NCI-H345 treated with DMSO at 0.1 percent for 48 hours (cell line): Measurements from ENCODE around the gene CPTP.

ENCODE experiments used
- DNase-seq: peaks from one replicate; lab custom pipeline; 2025; ENCODE audit not compliant: unreplicated experiment; lab: John Stamatoyannopoulos, UW

CPTP gene

DNA sequence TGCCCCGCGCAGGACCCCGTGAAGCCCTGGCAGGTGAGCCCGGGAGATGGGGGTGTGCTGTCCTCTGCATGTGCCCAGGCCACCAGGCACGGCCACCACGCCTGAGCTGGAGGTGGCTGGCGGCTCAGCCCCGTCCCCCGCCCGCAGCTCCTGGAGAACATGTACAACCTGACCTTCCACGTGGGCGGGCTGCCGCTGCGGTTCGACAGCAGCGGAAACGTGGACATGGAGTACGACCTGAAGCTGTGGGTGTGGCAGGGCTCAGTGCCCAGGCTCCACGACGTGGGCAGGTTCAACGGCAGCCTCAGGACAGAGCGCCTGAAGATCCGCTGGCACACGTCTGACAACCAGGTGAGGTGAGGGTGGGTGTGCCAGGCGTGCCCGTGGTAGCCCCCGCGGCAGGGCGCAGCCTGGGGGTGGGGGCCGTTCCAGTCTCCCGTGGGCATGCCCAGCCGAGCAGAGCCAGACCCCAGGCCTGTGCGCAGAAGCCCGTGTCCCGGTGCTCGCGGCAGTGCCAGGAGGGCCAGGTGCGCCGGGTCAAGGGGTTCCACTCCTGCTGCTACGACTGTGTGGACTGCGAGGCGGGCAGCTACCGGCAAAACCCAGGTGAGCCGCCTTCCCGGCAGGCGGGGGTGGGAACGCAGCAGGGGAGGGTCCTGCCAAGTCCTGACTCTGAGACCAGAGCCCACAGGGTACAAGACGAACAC is 8.3 kb downstream of the CPTP start:
- DNase-seq: no peak

DNA sequence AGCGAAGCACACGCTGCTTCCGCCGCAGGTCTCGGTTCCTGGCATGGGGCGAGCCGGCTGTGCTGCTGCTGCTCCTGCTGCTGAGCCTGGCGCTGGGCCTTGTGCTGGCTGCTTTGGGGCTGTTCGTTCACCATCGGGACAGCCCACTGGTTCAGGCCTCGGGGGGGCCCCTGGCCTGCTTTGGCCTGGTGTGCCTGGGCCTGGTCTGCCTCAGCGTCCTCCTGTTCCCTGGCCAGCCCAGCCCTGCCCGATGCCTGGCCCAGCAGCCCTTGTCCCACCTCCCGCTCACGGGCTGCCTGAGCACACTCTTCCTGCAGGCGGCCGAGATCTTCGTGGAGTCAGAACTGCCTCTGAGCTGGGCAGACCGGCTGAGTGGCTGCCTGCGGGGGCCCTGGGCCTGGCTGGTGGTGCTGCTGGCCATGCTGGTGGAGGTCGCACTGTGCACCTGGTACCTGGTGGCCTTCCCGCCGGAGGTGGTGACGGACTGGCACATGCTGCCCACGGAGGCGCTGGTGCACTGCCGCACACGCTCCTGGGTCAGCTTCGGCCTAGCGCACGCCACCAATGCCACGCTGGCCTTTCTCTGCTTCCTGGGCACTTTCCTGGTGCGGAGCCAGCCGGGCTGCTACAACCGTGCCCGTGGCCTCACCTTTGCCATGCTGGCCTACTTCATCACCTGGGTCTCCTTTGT is 9.1 kb downstream of the CPTP start:
- no peak for DNase-seq

DNA sequence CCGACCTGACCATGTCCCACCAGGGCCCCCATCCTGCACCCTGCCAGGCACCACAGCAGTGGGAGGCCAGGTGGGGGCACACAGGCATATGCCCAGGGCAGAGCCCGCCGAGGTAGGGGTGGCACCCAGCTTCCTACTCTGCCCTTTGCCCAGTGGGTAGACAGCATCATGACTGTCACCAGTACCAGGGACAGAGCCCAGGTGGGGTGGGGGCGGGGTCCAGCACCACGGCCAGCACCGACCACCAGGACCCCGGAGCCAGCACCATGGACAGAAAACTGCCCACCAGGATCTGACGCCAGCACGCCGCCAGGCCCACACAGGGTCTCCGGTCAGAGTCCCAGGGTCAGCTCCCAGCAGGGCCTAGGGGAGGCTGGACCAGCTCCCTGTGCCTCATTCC is 10.2 kb downstream of the CPTP start:
- DNase-seq: no peak

GRCh38 chr1:1335283-1335682 is 10.7 kb downstream of the CPTP start:
- no peak for DNase-seq

DNA sequence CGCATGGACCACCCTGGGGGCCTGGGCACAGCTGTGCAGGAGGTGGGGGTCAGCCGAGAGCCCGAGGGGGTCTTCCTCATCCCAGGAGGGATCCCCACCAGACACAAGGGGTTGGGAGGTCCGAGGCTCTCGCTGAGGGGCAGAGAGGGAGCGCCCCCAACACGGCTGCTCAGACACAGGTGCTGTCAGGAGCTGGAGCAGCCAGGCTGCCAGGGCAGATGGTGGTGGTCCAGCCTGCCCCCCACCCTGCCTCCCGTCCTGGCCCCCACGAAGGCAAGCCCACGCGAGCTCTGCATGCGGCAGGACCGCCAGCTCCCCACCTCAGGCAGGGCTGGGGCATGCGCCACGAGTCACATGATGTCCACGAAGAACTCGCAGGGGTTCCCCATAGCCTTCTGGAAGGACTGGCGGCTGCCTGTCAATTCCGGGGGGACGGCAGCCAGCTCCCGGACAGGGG is 11.2 kb downstream of the CPTP start:
- DNase-seq: no peak

- no peak for DNase-seq
These were observed 11.8 kb downstream of the CPTP start for GRCh38 chr1:1336446-1336845.

DNA sequence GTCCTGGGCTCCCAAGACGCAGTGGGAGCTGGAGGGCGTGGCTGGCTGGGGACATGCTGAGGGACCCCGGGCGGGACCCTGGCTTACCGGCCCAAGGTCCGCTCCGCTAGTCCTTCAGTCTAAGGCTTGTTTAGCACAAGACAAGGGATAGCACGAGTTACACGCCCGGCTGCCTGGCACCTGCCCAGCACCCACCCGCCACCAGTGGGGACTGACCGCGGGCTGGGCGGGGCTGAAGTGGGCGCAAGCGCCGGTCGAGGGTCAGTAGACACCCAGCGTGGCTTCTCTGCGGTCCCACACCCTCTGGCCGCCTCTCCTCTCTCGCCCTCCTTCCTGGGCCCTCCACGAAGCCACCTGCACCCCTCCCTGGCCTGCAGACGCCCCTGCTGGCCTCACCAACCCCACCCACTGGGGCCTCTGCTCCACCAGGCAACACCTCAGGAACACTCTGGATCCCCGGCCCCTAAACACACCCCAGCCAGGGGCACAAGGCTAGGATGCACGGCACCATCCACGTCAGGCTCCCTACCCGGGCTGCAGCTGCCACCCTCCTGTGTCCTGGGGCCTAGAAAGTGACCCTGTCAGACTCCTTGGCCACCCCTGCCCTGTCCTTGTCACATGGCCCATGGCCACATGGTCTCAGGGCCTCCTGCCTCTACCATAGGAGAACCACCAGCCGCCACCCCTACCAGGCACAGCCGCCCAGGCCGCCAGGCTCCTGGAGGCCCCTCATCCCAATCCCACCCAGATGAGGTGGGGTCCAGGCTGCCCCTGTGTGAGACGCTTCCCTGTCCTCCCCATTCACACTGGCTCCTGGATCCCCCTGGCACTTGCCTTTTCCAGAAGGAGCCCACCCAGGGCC is 12.6 kb downstream of the CPTP start:
- no peak for DNase-seq

DNA sequence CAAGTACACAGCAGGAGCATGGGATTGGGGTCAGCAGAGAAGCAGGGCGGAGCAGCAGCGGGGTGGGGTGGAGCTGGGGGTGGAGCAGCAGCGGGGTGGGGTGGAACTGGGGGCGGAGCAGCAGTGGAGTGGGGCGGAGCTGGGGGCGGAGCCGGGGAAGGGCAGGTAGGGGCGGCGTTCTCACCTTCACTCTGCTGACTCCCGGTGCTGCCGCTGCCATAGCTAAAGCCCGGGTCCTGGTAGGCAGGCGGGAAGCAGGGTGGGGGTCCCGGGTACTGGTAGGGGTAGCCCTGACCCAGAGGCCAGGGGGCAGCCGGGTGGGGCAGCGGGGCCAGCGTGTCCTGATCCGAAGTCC is 13.2 kb downstream of the CPTP start:
- DNase-seq: no peak

- no peak for DNase-seq
These were observed 13.7 kb downstream of the CPTP start for GRCh38 chr1:1338278-1338677.

DNA sequence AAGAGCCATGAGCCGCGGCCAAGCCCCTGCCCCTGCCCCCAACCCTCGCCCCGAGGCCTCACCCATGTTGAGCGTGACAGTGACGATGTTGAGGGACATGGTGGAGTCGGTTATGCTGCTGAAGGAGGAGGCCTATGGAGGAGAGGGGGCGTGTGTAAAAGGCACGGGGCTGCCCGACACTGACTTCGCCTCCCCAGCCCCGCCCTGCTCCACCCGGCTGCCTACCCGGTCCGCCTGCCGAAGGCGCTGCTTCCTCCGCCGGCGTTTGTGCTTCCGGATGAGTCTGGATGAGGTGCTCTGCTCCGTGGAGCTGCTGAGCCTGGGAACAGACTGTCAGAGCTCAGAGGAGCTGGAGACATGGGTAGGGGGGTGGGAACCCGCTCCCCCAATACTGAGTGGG is 15.6 kb downstream of the CPTP start:
- DNase-seq: no peak

- DNase-seq: no peak
These were observed 16.4 kb downstream of the CPTP start for GRCh38 chr1:1340791-1341548.

DNA sequence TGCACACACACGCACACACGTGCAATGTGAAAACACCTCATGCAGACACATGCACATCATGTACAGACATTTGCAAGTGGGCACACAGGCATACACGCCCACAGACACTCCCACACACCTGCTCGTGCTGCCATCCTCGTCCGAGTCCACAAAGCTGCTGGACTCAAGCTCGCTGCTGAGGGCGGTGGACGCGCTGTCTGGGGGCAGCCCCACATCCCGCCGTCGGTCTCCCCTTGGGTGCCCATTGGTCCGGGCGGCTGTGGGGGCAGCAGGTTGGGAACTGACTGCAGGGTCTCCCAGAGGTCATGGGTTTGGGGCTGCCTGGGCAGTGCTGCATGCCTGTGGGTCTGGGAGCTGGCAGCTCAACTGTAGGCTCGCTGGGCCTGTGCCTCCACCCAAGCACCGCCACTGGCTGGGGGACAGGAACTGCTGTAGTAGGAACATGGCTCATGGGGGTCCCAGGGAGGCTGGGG is 17.0 kb downstream of the CPTP start:
- DNase-seq: no peak

GRCh38 chr1:1342061-1342562 is 17.5 kb downstream of the CPTP start:
- no peak for DNase-seq

GRCh38 chr1:1342584-1343115 is 18.0 kb downstream of the CPTP start:
- no peak for DNase-seq

DNA sequence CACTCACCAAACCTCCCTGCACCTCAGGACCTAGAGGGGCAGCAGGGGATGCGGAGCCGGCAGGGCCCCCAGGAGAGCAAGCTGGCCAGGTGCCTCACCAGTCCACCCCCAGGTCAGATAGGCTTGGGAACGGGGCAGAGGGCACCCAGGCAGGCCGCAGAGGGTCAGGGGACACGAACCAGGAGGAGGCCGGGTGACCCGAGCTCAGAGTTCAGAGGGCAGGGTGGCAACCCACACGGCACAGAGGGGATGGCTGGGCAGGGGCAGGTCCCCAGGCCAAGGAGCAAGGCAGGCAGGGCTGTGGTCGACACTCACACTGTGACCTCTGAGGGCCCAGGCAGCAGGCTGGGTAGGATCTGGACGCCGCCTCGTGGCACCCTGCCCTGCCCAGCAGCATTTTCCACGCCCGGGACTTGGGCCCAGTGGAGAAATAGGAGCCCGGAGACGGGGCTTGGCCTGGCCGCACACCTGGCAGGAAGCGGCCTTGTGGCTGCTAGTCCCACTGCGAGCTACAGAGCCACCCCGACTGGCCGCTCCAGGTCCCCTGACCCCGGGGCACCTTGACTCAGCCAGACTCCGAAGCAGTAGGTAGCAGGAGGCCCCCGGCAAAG is 19.3 kb downstream of the CPTP start:
- DNase-seq: no peak

GRCh38 chr1:1344655-1345361 is 20.2 kb downstream of the CPTP start:
- no peak for DNase-seq

- no peak for DNase-seq
These were observed 20.8 kb downstream of the CPTP start for GRCh38 chr1:1345384-1345783.

DNA sequence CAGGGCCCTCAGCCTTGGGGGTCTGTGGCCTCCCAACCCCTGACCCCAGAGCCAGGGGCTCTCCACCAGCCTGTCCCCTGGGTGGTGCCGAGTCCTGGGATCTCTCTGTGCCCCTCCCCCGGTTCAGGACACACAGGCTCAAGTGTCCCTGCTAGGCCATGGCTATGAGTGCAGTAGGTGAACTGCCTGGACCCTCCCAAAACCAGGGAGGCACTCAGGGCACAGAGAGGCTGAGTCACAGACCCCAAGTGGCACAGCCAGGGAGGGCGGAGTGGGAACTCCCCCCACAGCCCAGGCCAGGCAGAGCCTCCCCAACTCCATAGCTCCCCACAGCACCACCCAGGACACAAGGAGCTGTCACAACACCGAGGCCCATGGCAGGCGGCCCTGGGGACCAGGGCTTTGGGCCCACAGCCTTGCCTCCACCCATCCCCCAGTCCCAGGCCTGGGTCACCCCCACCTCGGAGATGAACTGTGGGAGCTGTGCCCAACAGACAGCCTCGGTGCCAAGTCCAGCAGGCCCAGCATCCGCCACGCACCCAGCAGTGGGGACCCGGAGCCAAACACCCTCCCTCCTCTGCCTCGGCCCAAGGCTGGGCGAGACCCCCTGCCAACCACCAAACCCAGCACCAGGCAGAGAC is 21.4 kb downstream of the CPTP start:
- DNase-seq: no peak

GRCh38 chr1:1346501-1346890 is 21.9 kb downstream of the CPTP start:
- DNase-seq: no peak
